Ammon's horn (tissue), 1 donor: ENCODE data around the gene CASKIN1.
"Not testable (repeated sequence)": the region's sequence is repeated elsewhere in the genome, so short reads cannot be mapped to it uniquely, and the experiment has no call there.

ENCODE experiments used
- DNase-seq: peaks from one replicate; pipeline ENCODE4 v3.0.0-alpha.2; 2016; ENCODE audit warnings: low spot score

The CASKIN1 gene, protein sequence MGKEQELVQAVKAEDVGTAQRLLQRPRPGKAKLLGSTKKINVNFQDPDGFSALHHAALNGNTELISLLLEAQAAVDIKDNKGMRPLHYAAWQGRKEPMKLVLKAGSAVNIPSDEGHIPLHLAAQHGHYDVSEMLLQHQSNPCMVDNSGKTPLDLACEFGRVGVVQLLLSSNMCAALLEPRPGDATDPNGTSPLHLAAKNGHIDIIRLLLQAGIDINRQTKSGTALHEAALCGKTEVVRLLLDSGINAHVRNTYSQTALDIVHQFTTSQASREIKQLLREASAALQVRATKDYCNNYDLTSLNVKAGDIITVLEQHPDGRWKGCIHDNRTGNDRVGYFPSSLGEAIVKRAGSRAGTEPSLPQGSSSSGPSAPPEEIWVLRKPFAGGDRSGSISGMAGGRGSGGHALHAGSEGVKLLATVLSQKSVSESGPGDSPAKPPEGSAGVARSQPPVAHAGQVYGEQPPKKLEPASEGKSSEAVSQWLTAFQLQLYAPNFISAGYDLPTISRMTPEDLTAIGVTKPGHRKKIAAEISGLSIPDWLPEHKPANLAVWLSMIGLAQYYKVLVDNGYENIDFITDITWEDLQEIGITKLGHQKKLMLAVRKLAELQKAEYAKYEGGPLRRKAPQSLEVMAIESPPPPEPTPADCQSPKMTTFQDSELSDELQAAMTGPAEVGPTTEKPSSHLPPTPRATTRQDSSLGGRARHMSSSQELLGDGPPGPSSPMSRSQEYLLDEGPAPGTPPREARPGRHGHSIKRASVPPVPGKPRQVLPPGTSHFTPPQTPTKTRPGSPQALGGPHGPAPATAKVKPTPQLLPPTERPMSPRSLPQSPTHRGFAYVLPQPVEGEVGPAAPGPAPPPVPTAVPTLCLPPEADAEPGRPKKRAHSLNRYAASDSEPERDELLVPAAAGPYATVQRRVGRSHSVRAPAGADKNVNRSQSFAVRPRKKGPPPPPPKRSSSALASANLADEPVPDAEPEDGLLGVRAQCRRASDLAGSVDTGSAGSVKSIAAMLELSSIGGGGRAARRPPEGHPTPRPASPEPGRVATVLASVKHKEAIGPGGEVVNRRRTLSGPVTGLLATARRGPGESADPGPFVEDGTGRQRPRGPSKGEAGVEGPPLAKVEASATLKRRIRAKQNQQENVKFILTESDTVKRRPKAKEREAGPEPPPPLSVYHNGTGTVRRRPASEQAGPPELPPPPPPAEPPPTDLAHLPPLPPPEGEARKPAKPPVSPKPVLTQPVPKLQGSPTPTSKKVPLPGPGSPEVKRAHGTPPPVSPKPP (N-terminal part only)

DNA sequence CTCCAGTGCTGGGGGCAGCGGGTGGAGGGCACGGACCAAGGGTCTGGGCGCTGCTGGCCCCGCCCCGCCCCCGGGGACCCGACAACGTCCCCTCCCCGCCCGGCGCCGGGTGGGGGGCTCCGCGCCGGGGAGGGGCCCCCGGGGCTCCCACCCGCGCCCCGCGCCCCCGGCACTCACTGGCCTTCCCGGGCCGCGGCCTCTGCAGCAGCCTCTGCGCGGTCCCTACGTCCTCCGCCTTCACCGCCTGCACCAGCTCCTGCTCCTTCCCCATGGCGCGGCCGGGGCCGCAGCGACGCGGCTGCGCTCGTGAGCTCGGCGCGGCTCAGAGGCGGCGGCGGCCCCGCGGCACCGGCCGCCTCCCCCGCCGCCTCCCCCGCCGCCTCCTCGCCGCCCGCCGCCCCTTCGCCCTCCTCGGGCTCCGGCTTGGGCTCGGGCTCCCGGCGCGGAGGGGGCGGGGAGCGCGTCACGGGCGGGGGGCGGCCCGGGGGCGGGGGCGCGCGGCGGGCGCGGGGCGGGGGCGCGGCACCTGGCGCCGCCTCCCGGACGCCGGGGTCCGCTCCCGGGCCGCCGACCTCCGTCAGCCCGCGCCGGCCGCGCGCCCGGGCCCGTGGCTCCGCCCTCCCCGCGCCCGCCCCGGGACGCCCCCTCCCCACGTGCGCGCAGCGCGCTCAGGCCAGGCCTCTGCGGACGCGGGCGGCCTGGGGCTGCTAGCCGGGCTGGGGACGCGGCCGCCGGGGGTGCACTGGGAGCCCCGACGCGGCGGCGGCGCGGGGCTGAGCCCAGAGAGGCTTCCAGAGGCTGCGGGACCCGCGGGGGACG lies at the start of gene CASKIN1:
TSS of gene CASKIN1 (minus strand) at position 444 of the 819 bp plus-strand sequence. CDS start at position 271, 173 bp downstream.
- DNase-seq = no peak

DNA sequence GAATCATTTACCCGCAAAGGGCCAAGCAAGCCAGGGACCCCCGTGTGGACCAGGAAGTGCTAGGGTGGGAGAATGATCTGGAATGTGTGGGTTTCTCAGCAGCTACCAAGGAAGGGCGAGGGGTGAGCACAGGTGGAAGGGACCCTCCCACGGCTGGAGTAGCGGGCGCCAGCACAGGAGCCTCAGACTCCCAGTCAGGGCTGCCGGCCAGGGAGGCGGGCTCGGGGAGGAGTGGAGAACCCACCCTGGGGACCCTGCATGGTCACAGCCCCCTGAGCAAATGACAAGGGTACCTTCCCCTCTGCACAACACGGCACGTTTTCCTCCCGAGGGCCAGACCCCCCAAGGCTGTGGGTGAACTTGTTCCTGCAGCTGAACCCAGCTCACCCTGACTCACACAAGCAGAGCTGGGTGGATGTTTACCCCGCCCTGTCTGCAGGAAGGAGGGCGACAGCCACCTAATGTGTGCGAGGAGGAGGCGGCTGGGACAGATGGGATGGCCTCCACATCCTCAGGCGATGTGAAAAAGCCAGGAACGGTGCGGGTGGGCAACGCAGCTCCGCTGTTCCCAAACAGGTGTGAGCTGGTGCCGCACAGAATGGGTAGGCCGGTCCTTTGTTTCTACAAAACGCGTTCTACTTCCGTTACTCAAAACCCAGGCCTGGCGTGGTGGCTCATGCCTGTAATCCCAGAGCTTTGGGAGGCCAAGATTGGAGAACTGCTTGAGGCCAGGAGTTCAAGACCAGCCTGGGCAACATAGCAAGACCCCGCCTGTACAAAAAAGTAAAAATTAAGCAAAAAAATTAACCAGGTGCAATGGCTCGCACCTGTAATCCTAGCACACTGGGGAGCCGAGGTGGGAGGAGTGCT lies 48.8 kb upstream of the CASKIN1 start:
- DNase-seq = no peak

DNA sequence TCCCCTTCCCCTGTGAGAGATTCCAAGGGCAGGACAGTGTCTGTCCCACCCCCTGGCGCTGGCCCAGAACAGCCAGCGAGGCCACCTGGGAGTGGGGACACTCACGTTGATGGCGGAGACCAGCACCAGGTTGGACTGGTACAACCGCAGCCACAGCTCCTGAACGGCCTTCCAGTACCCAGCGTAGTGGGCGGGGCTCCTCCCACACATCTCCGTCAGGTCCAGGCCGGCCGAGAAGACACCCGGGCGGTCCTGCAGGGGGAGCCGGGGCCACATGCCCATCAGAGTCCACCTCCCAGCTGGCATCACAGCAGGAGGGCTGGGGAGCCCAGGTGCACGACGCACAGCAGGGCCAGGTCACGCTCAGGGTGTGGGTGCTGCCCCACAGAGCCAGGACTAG lies 47.9 kb upstream of the CASKIN1 start:
- no peak for DNase-seq

DNA sequence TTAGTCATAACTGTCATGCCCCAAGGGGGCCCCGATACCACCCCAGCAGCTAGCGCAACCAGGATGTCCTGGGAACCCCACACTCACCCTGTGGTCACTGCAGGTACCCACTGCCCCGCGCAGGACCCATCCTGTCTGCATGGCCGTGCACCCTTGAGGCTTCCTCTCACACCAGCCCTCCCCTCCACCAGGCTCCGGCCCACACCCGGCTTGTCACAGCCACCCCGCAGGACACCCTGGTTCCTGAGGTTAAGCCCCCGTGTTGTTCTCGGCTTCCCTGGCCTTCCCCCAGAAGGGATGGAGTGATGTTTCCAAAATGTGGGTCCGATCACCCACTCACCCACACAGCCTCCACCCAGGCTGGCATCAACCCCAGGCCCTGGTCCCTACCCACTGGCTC lies 47.4 kb upstream of the CASKIN1 start:
- DNase-seq = no peak

DNA sequence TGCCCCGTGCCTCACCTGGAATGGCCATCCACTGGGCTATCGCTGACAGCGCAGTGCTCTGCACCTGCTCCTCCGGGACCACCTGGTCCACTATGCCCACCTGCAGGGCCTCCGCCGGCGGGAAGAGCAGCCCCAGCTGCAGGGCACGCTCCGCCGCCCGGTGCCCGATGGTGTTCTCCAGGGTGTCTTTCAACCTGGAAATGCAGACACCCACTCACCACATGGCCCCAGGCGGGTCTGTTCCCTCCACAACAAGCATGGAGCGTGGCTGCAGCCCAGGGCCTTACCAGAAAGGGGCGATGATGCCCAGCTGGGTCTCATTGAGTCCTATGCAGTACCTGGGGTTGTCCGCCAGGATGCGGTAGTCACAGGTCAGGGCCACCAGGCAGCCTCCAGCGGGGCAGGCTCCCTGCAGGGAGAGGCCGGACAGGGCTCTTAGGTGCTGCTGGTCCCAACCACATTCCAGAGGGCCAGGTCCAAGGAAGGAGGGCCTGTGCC lies 46.7 kb upstream of the CASKIN1 start:
- no peak for DNase-seq

DNA sequence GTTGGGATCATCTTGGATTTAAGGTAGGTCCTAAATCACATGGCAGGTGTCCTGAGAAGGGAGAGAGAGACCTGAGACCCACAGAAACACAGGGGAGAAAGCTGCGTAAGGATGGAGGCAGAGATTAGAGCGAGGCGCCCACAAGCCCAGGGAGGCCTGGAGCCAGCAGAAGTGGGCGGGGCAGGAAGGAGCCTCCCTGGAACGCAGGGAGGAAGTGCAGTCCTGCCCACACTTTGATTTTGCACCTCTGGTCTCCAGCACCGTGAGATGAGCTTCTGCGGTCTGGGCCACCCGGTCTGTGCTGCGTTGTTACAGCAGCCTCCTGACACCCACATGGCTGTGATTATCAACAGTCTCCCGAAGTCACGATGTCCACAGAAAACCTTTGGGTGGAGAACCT lies 46.2 kb upstream of the CASKIN1 start:
- DNase-seq = no peak

DNA sequence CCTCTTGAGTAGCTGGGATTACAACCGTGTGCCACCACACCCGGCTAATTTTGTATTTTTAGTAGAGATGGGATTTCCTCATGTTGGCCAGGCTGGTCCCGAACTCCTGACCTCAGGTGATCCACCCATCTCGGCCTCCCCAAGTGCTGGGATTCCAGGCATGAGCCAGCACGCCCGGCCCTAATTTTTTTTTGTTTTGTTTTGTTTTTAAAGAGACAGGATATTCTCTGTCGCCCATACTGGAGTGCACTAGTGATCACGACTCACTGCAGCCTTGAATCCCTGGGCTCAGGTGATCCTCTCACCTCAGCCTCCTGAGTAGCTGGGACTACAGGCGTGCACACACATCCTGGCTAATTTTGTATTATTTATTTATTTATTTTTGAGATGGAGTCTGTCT lies 43.9 kb upstream of the CASKIN1 start:
- not testable (repeated sequence) for DNase-seq

DNA sequence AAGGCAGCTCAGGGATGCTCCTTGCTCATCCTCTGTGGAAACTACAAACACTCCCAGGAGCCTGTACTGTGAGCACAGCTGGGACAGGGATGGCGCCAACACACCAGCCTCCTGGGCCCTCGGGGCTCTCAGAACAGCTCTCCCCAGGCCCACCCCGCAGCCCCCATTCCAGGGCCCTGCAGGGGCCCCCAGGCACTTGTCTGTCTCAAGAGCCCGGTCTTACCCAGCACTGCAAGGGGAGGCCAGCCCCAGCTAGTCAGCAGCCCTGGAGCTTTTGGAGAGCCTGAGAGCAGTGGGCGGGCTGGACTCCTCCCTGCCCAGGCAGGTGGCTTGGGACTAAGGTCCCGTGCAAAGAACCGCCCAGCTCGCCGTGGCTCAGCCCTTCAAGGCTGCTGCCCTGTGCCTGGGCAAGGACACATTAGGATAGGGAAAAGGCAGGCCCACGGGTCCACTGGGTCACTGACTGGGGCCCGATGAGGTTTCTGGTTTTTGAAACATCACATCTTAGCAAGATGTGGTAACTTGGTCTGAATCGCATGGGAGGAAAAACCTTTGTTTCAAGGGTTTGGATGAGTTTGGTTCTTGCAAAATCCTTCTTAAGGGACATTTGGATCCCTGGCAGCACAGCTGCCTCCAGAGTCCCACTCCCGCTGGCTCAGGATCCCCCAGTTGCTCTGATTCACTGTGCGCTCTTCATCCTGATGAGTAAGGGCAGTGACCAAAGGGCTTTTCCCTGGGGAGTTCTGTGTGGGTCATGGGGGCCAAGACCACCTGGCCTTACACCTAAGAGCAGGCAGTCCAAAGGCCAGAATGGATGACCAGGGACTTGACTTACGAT lies 42.7 kb upstream of the CASKIN1 start:
- no peak for DNase-seq

DNA sequence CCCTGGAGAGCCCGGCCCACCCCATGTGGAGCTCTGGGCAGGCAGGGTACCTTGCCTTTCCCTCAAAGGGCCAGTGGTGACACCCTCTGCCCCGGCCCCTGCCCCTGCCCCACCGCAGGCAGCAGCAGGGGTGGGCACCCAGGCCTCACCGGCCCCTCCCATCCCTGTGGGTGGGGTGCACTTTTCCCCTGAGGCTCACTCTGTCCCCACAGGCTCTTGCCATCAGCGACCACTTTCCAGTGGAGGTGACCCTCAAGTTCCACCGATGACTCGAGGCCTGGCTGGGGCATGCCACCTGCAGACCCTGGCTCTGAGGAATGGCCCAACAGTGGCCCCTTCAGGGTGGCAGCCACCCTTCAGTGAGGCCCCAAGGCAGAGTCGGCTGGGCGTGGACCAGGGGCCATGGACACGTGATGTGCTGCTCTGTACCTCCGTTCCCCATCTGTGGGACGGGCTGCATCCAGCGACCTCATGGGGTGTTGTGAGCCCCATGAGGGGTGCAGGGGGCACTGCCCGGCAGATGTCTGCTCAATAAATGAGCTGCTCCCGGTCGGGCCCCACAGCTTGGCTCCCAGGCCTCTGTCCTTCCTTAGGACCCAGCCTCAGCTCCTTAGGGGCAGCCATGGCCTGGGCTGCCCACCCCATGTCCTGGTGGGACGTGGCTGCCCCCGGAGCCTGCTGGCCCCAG lies 41.9 kb upstream of the CASKIN1 start:
- DNase-seq = no peak

DNA sequence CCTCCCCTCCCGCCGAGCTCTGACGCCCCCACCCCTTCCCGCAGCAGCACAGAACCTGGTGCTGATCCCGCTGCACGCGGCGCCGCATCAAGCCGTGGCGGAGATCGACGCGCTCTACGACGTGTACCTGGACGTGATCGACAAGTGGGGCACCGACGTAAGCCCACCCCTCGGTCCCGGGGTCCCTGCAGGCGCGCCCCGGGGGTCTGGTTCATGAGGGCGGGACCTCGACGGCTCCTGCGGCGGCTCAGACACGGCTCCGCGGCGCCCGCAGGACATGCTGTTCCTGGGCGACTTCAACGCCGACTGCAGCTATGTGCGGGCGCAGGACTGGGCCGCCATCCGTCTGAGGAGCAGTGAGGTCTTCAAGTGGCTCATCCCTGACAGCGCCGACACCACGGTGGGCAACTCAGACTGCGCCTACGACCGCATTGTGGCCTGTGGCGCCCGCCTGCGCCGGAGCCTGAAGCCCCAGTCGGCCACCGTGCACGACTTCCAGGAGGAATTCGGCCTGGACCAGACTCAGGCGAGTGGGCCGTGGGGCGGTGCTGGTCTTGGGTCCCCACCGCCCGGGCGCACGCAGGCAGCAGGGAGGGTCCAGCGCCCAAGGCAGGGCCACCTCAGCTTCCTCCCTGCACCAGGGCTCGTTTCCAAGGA lies 41.2 kb upstream of the CASKIN1 start:
- DNase-seq = no peak

DNA sequence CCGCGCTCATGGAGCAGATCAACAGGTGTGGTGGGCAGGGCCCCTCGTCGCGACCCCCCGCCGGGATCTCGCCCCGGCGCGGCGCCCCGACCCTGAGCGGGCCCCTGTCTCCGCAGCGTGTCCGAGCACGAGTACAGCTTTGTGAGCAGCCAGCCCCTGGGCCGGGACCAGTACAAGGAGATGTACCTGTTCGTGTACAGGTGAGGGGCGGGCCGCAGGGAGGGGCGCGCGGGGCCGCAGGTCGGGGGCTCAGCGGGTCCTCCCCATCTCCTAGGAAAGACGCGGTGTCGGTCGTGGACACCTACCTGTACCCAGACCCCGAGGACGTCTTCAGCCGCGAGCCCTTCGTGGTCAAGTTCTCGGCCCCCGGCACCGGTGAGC lies 40.7 kb upstream of the CASKIN1 start:
- no peak for DNase-seq

DNA sequence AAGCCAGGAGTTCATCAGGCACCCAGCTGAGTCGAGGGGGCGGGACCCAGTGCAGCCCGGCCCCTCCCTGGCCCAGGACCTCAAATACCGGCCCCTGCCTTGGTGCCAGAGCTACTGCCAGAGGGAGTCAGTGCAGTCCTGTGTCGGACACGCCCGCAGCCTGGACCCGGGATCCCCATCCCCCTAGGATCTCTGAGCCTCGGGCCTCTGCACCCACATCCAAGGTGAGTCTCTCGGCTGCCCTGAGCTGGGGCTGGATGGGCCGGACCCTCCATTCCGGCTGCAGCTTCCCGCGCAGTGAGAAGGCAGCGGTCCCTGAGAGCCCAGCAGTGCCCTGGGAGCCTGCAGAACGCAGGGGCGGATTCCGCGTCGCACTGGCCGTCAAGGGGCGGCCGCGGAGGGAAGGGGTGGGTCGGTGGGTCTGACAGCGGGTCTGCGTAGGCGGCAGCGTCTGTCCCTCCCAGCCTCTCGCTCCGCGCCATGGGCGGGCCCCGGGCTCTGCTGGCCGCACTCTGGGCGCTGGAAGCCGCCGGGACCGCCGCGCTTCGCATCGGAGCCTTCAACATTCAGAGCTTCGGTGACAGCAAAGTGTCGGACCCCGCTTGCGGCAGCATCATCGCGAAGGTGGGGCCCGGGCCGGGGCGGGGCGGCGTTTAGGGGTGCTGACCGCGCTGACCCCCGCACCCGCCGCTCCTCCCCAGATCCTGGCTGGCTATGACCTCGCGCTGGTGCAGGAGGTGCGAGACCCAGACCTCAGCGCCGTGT lies 40.1 kb upstream of the CASKIN1 start, which contains the start of gene DNASE1L2:
TSS of gene DNASE1L2 (plus strand) at position 108 of the 765 bp plus-strand sequence. CDS start at position 481, 373 bp downstream.
- no peak for DNase-seq

DNA sequence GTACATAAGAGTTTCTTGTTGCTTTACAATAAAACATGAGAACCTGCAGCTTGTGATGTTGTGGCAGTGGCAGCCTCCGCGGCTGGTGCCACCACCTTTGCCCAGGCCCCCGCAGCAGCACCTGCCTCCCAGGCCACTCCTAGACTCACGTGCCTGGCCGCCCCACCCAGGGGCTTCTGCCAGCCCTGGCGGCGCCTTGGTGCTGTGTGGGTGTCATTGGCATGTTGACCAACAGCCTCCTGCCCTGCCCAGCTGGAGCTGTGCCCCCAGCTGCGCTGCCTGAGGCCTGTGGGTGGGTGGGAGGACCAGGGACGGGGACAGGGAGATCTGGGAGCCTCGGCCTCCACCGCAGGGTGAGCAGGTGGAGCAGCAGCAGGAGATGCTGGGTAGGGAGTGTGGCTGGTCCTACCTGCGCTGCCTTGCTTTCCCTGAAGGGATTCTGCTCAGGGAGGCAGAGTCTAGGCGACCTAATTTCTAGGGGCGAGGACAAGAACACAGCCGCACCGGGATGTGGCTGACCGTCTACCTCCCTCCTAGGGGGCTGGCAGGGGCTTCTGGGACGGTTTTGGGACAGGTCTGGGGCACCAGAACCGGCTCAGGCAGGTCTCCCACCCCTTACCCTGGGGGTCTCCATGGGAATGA lies 39.4 kb upstream of the CASKIN1 start:
- DNase-seq = no peak

DNA sequence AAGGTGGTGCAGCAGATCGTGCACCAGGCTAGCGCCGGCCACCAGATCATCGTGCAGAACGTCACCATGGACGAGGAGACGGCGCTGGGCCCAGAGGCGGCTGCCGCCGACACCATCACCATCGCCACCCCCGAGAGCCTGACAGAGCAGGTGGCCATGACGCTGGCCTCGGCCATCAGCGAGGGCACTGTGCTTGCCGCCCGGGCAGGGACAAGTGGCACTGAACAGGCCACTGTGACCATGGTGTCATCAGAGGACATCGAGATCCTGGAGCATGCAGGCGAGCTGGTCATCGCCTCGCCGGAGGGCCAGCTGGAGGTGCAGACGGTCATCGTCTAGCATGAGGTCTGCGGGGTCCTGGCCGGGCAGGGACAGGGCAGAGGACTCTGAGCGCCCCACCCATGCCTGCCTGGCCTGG lies 38.8 kb upstream of the CASKIN1 start:
- DNase-seq = no peak

DNA sequence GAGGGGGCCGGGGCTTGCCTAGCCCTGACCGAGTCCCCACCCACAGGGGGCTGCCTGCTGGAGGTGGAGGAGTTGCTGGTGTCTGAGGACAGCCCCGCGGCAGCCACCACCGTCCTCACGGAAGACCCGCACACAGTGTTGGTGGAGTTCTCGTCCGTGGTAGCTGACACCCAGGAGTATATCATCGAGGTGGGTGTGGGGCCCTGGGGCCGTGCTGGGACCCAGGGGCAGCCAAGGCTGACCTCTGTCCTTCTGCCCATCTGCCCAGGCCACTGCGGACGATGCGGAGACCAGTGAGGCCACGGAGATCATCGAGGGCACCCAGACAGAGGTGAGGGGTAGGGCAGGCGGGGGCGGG lies 38.4 kb upstream of the CASKIN1 start:
- no peak for DNase-seq

DNA sequence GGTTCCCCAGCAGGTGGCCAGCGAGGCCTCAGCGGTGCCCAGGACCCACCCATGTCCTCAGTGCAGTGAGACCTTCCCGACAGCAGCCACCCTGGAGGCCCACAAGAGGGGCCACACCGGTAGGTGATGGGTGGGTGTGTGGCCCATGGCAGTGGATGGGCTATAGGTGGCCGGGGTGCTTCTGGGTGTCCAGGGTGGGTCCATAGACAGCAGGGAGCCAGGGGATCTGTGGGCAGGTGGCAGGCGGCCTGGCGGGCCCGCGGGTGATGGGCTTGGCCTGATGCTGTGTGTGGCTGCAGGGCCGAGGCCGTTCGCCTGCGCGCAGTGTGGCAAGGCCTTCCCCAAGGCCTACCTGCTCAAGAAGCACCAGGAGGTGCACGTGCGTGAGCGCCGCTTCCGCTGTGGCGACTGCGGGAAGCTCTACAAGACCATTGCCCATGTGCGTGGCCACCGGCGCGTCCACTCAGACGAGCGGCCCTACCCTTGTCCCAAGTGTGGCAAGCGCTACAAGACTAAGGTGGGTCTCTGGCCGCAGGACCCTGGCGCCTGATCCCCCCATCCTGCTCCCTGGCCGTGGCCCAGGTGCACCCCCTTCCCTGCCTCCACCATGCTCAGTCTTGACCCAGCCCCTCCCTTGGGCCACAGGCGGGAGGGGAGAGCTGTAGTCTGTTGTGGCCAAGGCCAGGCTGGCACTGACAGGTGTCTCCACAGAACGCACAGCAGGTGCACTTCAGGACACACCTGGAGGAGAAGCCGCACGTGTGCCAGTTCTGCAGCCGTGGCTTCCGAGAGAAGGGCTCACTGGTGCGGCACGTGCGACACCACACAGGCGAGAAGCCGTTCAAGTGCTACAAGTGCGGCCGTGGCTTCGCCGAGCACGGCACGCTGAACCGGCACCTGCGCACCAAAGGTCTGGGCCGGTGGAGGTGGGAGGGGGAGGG lies 37.7 kb upstream of the CASKIN1 start:
- DNase-seq = no peak
